HT1080 (cell line): ENCODE measurements around the gene CCDC27. TPM values are rescaled to one million over a fixed set of nuclear protein-coding genes. Genes with fewer than 3 reads are reported as not detected.
"Not testable (repeated sequence)": the region's sequence is repeated elsewhere in the genome, so short reads cannot be mapped to it uniquely, and the experiment has no call there.

Experiments
- DNase-seq: peaks from one replicate; pipeline ENCODE4 v3.0.0-alpha.2; 2015; ENCODE audit warnings: low read depth
- total RNA-seq: library from RNA; depleted of rRNA; stranded (reverse); fragments of >200 nt; shearing (Covaris generic); gene quantifications from 2 replicates; pipeline ENCODE4 v1.2.3, GENCODE V29; 2014

CCDC27 gene
- total RNA-seq, 1 experiment from 2014 or later, result not detected

DNA sequence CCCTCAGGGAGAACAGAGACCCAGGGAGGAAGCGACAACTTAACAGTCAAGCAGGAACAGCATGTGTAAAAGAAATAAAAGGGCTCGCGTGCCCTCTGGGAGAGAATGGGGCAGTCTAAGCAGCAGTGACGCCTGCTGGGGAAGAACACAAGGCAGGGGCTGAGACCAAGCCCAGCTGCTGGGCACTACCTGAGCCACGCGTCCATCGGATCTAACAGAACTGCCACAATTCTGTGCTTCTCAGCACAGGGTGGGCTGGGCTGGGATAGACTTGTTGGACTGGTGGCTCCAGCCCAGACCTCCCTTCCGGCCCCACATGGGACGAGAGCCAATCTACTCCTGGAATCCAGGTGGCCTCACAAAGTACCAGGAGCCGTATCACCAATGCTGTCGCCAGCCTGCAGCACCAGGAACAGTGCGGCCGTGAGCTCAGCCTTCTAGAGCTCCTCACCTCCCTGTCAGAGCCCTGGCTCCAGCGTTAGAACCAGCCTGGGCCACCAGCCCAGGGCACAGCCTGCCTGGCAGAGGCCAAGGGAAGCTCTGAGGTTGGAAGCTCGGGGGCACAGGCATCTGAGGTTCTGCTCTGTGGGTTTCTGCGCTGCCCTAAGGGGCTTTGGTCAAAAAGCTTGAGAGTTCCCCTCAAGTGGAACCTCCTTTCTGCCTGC lies 36.6 kb downstream of the CCDC27 start:
- DNase-seq, result no peak

DNA sequence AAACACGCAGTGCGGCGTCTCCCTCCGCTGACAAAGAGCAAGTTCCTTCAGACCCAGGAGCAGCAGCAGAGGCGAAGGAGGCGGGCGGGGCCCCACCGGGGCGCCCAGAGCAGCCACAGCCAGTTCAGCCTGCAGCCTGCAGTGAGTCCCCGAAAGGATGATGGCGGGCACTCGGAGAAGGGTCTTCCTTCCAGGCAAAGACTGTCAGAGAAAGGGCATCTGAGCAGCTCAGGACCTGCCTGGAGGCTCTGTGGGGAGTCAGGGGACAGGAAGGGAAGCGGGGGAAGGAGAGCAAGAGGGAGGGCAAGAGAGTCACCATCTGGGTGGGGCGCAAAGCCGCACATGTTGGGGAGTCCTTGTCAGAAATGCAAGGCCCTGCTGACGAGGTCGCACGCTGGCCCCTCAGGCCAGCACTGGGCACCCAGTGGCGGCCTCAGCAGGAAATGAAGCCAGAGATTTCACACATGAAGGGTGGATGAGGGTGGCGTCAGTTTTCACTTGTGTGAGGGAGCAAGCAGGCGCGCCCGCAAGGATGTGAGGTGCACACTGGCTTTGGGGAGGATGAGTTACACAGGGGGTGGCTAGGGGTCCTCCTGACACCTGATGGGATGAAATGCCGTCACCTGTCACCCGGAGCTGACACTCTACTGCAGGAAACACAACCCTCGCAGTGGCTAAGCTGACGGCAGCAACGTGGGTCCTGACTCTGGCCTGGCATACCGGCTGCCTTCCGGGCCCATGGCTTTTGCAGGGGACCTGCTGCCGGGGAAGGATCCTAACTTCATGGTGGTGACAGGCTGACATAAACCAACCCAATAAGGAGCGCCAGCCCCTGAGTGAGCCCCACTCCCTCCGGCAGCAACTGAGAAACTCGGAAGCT lies 37.4 kb downstream of the CCDC27 start:
- no peak for DNase-seq

DNA sequence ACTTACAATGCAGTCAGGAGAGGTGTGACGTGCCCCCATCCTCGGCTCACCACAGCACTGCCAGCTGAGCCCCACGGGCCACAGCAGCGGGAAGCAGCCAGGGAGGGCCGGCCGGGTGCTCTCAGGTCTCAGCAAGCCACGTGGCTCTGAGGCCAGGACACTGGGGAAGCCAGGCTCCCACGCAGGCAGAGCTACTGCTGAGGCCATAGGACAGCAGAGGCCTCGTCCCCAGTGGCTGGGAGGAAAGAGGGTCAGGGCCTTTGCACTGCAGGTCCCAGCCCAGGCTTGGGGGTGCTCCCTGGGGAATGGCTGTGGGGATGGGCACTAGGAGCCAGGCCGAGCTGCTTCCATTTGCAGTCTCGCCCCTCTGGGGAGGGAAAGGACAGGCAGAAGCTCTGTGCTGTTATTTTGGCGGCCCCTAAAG lies 38.3 kb downstream of the CCDC27 start:
- no peak for DNase-seq

DNA sequence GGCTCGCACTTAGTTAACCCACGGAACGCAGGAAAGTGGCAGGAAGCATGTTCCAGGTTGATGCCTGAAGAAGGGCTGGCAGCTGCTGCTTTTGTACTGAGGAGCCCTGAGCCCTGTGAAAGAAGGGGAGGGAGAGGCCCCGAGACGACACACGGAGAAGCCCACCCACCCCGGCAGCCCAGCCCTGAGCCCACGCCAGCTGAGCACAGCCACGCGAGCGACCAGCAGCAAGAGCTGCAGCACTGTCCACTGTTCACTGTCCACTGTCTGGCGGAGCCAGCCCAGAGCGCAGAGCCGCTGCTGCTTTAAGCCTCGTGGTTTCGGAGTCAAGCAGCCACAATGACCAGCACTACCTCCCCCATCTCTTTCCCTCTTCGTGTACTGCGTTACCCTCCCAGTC lies 38.7 kb downstream of the CCDC27 start:
- no peak for DNase-seq

DNA sequence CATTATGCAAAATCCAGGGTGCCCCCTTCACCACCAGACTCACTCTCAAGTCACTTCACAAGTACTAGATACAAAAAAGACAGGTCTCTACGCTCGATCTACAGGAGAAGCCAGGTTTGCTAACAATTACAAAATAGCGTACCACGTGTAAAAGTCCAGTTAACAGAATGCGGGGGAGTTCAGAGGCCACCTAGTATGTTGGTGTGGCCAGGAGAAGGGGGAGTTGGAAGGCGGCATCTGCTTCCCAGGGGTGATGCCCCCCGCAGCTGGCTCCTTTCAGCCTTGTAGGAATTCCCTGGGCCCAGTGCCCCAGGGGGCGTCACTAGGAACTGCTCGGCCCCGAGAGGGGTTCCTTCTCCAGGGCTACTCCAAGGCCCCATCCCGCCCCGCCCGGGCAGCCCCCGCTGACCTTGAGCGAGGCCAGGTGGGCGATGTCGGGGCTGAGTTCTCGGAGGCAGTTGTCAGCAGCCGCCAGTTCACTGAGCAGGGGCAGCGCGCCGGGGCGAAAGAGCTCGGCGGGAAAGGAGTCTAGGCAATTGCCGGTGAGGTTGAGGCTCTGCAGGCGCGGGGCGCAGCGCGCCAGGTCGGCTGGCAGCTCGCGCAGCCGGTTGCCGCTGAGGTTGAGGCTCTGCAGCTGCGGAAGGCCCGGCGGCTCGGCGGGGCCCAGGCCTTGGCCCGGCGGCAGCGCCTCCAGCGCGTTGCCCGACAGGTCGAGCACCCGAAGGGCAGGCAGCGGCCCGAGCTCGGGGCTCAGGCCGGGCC lies 43.4 kb downstream of the CCDC27 start:
- DNase-seq, result no peak

DNA sequence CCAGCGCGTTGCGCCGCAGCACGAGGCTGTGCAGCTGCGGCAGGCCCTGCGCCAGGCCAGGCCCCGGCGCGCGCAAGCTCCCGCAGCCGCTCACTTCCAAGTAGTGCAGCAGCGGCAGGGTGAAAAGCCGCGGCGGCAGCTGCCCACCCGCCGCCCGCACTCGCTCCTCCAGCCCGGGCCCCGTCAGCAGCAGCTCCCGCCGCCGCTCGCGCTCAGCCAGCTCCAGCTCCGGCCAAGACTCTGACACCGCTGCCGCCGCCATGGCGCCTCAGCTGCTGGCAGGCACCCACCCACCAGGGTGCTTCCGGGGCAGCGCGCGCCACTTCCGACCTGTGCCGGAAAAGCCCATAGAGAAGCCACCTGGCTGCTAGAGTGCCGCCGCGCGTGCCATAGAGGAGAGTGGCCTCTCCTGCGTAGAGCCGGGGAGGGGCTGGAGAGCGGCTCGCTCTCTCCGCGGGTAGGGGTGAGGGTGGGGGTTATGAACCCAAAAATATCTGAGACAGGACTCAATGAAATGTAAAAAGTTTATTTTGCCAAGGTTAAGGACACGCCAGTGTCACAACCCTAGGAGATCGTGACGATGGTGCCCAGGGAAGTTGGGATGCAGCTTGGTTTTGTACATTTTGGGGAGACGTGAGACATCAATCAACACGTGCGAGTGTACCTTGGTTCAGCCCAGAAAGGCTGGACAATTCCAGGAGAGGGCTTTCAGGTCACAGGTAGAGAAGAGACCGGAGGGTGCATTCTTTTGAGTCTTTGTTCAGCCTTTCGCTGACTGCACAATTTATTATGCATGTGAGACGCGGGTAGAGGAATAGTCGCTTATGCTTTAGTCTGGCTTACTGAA lies 44.2 kb downstream of the CCDC27 start, which contains the start of gene LRRC47:
TSS of gene LRRC47 (minus strand) at position 284 of the 847 bp plus-strand sequence. CDS start at position 262, 22 bp downstream.
- peak; percentile 87 for DNase-seq

DNA sequence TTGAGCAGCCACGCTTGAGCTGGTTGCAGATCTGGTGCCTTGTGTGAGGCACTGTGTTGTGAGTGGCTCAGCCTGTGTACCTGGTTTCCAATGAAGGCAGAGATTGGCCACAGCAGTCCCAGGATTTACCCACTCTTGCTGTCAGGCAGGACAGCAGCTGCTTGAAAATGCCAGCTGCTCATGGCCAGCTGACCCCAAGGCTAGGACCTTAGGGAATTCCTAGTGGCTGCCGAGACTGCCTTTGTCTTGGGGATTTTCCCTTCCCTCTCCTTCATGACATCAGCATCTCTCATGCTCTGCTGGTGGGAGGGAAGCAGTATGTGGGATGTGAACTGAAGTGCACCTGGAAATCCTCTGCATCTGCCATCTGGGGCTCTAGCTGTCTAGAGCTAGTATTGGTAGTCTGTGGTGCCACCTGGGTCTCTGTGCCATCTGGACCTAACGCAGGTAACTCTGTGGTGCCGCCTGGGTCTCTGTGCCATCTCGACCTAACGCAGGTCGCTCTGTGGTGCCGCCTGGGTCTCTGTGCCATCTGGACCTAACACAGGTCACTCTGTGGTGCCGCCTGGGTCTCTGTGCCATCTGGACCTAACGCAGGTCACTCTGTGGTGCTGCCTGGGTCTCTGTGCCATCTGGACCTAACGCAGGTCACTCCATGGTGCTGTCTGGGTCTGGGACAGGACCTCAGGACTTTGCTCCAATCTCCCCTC lies 47.9 kb downstream of the CCDC27 start:
- no peak for DNase-seq

DNA sequence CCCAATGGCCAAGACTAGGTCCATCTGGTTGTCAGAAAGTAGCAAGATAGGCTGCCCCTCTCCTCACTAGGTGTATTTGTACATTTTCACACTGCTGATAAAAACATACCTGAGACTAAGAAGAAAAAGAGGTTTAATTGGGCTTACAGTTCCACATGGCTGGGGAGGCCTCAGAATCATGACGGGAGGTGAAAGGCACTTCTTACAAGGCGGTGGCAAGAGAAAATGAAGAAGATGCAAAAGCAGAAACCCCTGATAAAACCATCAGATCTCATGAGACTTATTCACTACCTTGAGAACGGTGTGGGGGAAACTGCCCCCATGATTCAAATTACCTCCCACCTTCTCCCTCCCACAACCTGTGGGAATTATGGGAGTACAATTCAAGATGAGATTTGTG lies 48.5 kb downstream of the CCDC27 start:
- not testable (repeated sequence) for DNase-seq

DNA sequence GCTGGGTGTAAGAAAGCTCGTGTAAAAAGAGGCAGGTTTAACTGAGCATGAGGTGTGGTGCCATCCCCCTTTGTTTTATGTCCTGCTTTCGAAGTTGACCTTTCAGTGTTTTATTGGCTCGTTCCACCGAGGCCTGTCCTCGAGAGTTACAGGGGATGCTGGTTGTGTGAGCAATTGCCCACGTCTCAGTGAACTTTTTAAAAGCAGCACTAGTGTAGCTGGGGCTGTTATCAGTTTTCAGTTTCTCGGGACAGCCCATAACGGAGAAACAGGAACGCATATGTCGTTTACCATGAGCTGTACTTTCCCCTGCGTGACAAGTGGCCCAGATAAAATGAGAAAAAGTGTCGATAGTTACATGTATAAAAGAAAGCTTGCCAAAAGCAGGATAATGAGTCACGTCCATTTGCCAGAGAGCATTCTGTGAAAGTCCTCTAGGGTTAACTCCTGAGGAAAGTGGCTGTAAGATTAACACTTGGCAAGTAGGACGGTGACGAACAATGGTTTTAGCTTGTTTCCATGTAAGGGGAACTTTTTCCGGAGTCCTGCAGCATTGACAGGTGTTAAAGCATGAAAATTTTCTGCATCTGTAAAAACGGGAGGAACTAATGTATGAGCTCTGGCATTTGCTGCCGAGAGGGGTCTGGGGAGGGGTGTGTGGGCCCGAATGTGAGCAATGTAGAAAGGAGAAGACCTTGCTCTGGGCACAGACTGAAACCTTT lies 51.8 kb downstream of the CCDC27 start:
- no peak for DNase-seq

DNA sequence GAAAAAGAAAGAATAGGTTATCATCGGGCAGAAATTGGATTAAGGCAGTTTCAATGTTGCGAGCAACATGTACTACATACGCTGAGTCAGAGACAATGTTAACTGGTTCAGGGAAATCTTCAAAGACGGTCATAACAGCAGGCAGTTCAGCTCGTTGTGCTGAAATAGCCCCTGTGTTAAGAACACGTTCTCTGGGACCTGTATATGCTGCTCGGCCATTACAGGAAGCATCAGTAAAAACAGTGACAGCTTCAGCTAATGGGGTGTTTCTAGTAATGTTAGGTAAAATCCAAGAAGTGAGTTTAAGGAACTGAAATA lies 52.3 kb downstream of the CCDC27 start:
- DNase-seq, result not testable (repeated sequence)

DNA sequence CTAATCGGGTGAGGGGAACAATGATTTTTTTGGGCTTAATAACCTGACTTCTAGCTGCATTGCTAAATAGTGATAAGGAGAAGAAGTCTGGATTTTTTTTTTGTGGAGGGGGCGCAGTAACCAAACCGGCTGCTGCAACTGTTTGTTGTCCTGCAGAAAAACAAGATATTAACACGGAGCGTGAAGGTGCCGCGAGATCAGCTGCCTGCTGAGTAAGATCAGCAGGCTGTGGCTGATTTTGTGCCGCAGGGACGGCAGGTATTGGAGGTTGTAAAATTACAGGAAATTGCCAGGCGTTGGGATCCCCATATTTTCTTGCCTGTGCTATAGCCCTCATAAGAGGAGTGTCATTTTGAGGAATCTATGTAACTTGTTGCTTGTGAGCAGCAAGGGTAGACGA lies 52.8 kb downstream of the CCDC27 start:
- no peak for DNase-seq

DNA sequence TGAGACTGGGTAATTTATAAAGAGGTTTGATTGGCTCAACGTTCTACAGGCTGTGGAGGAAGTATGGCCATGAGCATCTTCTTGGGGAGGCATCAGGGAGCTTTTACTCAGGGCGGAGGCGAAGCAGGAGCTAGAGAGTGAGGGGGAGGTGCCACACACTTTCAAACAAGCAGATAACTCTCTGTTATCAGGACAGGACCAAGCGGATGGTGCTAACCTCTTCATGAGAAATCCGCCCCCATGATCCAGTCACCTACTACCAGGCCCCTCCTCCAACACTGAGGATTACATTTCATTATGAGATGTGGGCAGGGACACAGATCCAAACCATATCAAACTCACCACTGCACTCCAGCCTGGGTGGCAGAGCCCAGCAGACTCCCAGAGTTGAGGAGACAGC lies 55.5 kb downstream of the CCDC27 start:
- no peak for DNase-seq

DNA sequence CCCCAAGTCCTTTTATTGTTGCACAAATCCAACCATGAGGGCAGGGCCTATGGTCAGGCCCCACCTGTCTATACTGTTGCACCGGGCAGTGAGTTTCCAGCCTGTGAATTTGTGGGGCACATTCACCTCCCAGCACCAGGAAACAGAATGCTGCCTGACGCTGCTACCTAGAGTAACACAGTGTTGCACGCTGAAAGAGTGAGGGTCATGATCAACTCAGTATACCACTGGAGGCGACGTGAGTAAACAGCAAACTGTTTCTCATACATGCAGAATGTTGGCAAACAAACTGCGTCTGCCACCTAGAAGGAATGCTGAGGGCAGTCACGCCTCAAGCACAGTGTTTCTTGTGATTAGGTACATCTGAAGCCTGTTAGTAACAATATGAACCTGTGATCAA lies 57.4 kb downstream of the CCDC27 start:
- no peak for DNase-seq

DNA sequence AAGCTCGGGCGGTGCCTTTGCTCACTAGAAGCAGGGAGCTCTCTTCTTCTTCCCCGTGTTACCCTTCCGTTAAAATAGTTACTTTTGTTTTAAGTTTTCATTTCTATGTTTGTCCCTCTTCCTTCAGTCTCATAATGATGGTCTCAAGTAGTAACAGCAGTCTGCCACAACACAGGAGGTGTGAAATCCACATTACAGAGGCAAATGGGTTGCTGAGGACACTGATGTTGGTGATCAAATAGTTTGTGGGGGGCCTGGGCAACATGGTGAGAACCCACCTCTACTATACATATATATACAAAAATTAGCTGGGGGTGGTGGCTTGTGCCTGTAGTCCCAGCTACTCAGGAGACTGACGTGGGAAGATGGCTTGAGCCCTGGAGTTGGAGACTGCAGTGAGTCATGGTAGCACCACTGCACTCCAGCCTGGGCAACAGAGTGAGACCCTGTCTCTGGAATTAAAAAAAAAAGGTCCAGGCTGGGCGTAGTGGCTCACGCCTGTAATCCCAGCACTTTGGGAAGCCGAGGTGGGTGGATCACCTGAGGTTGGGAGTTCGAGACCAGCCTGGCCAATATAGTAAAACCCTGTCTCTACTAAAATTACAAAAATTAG lies 58.0 kb downstream of the CCDC27 start:
- DNase-seq, result not testable (repeated sequence)

DNA sequence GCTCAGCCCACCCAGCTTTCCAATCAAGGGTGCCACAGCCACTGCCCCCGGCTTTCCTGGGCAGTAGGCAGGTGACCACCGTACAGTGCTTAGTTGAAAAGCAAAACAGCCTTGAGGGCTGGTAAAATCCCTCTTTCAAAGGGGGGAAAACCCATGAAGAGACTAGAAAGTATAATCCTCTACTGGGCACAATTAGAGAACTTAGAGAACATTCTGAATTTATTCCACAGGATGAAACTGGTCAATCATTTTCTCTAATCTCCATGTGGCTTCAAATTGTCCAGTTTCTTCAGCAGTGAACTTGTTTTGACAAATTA lies 59.3 kb downstream of the CCDC27 start:
- no peak for DNase-seq

DNA sequence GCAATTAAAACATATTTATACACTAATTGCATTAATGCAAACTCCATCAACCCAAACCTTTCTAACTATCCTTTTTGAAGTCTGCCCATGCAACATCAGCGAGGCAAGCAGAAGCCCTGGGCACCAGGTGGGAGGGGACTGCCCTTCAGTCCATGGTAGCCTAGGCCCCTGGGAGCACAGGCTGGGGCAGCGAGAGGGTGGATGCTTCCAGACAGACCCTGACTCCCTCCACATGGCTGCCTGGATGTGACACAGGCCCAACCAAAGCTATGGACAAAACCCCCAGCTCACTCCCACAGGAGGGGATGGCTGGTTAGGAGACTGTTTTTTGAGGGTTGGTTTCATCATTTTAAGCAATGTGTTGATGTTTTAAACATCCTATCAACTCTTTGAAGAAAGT lies 61.8 kb downstream of the CCDC27 start:
- no peak for DNase-seq

DNA sequence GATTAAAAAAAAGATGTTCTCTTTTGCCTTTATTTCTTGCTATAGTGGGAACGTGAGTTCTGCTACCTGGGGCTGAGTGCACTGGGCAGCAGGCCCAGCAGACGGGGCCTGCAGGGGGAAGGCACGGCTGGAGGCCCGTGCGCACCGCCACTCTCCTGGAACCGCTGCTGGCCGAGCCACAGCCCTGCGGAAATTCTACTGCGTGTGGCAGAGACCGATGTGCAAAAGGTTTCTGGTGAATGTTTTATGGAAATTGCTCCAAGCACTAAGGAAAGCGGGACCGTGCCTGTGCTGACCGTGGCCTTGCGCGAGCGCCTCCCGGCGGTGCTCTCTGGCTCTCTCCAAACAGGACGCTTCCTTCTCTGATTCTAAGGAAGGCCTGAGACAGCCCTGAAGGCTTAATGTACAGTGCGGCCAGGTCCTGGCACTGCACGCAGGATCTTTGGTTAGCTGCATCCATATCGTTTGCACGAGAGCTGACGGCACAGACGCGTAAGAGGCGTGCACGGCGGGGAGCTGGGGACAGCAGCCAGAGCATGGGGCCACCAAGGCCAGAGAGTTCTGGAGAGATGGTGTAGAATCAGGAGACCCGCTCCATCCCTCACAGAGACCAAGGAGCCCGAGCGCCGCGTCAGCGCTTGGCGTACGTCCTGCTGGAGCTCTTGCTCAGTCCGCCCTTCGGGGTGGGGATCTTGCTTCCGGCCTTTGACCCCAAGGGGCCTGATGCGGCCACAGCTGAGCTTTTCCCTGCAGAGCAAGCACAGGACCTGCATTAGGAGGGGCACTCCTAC lies 62.7 kb downstream of the CCDC27 start:
- DNase-seq, result no peak

DNA sequence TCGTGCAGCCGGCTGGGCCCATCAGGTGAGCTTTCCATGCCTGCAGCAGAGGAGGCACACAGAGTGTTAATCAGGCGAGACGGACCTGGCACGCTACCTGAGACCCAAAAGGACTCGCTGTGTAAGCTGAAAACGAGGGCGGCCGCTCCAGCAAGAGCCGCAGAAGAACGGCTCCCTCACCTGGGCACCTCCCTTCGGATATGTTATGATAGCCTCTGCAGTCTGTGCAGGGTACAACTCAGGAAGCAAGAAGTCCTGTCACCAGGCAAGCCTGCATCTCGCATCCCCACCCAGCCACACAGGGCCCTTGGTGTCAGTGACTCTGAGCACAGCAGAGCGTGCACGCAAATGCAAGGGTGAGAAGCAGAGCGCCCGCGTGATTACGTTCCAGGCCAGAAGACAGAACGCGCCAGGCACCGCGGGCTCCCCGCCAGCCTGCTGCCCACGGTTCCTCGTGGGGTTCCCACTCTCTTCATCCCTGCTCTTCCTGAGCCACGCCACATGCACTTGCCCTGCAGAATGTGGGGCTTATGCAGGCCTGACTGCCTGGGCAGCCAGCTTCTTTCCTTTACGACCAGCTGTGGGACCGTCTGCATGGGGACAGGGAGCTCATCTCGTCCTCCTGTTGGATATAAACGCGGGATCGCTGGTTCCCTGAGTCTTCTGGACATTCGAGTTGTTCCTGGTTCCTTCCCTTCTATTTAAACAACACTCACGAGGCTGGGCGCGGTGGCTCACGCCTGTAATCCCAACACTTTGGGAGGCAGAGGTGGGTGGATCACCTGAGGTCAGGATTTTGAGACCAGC lies 64.3 kb downstream of the CCDC27 start:
- no peak for DNase-seq
